Fibroblast of skin of left biceps (primary cell): ENCODE data around the gene SLC36A1.
"Not testable (repeated sequence)": the region's sequence is repeated elsewhere in the genome, so short reads cannot be mapped to it uniquely, and the experiment has no call there.

Source experiments
- DNase-seq, 2 experiments: peaks; one replicate each; pipeline ENCODE4 v3.0.0-alpha.2; 2013; ENCODE audit warnings: low read depth in 2 of 2

Gene SLC36A1

GRCh38 chr5:151483647-151484046, 36.2 kb downstream of the SLC36A1 start:
- no peak for DNase-seq

GRCh38 chr5:151487544-151487943, 40.1 kb downstream of the SLC36A1 start:
- DNase-seq: no peak

GRCh38 chr5:151490627-151491026, 43.2 kb downstream of the SLC36A1 start:
- no peak for DNase-seq

- DNase-seq: no peak
Measured at GRCh38 chr5:151491062-151491461, 43.7 kb downstream of the SLC36A1 start.

DNA sequence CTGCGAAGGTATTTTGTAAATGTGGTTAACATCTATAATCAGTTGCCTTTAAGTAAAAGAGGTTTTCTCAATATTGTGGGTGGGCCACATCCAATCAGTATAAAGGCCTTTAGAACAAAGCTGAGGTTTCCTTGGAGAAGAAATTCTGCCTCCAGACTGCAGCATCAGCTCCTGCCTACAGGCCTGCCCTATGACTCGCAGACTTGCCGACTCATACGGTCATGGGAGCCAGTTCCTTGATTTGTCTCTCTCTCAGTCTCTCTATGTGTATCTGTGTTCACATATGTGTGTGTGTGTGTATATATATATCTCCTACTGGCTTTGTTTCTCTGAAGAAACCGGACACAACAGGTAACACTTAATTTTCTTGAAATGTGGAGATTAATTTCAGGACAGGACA, 45.3 kb downstream of the SLC36A1 start:
- no peak for DNase-seq

DNA sequence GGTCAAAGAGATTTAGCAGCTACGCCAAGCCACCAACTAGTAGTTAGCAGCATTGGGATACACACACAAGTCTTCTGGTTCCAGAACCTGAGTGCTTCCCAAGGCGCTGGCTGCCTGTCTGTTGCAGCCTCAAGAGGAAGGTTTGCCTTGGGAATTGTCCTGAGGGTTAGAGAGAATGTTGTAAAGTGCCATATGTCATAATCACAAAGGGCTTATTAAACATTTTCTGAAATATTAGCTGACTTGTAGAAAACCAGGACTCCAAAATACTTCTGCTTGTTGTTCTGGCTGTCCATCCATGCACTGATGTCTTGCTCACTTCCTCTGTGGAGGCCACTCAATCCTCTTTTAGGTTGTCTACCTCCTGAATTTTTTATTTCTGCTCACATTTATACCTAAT, 46.3 kb downstream of the SLC36A1 start:
- no peak for DNase-seq

DNA sequence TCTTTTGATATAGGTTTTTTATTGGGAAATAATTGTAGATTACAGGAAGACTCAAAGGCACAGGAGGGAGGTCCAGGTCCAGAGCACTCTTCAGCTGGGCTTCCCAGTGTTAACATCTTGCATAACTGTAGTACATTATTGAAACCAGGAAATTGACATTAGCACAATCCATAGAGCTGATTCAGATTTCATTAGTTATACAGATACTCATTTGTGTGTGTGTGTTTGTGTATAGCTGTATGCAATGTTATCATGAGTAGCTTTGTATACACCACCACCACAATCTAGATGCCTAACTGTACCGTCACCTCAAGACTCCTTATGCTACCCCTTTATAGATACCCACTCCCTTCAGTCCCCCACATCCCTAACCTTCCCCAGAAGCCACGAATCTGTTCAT, 47.9 kb downstream of the SLC36A1 start:
- DNase-seq: no peak

DNA sequence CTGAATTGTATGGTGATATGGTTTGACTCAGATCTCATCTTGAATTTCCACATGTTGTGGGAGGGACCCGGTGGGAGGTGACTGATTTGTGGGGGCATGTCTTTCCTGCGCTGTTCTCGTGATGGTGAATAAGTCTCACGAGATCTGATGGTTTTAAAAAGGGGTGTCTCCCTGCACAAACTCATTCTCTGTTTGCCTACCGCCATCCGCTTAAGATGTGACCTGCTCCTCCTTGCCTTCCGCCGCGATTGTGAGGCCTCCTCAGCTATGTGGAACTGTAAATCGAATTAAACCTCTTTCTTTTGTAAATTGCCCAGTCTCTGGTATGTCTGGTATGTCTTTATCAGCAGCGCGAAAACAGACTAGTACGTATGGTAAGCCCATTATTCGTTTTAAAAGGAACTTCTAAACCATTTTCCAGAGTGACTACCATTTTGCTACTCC, 48.7 kb downstream of the SLC36A1 start:
- no peak for DNase-seq

- no peak for DNase-seq
Measured at GRCh38 chr5:151497391-151498002, 50.1 kb downstream of the SLC36A1 start.

- no peak for DNase-seq
Measured at GRCh38 chr5:151498395-151499155, 51.2 kb downstream of the SLC36A1 start.

- no peak for DNase-seq
Measured at GRCh38 chr5:151499501-151500035, 52.2 kb downstream of the SLC36A1 start.

DNA sequence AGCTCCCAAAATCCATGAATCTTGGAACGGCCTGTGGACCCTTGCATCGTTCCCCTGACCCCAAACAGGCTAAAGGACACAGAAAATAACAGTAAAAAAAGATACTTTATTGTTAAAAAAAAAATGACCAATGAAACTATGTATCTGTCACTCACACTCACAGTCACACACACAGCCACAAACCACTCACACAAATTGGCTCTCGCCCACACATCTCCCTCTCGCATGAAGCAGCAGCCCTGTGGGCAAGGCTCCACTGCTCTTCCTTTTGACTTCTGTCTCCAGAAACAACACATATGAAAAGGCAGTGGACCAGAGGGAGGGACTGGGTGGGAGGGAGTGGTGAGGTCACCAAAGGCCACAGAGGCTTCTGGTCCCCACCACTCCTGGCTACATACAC, 56.6 kb downstream of the SLC36A1 start:
- DNase-seq: no peak

GRCh38 chr5:151508308-151508707, 60.9 kb downstream of the SLC36A1 start:
- not testable (repeated sequence) for DNase-seq

- no peak for DNase-seq
Measured at GRCh38 chr5:151509231-151509630, 61.8 kb downstream of the SLC36A1 start.

DNA sequence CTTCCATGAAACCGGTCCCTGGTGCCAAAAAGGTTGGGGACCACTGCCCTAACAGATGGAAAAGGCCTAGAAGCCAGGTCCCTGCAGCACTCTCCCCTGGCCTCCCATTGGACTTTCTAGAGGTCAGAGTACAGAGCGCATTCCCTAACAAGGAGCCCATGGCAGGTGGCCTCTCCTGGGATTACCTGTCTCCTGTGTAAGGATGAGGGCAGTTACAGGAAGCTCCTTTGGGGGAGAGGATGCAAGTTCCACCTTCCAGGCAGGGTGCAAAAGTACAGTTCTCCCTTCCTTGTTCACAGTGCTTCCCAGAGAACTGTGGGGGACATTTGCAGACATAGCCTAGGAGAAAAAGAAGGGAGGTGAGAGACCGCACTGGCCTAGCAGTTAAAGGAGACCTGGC, 62.4 kb downstream of the SLC36A1 start:
- no peak for DNase-seq

DNA sequence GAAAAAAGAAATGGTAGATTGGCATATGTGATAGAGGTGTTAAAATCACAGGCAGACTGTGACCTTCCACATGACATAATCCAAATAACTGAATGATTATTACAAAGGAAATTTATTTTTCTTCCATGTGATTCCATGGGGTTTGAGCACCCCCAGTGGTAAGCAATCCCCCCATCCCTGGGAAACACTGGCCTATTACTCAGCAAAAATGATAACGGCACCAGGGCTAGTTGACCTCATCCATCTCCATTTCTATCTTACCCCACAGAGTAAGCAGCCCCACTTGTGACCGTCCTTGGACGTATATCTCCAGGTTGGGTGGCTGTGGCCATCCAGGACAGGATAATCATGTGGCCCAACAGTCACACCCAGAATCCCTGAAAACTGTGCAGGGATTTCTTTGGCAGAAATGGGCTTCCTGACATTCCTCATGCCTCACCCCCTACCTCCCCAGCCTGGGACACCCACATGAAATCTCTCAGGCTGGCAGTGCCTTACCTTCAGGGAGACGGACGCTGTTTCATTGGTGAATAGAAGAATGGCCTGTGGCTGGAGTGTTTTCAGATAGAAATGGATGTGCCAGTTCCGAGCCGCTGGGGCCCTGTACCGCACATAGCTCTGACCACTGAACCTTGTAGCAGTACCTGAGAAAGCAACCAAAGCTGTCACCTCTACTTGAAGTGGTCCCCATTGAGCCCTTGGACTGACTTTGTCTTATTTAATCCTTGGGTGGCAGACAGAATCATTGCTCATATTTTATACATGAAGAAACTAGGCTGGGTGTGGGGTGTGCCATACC, 69.9 kb downstream of the SLC36A1 start:
- no peak for DNase-seq

- DNase-seq: no peak
Measured at GRCh38 chr5:151520294-151520693, 72.9 kb downstream of the SLC36A1 start.

DNA sequence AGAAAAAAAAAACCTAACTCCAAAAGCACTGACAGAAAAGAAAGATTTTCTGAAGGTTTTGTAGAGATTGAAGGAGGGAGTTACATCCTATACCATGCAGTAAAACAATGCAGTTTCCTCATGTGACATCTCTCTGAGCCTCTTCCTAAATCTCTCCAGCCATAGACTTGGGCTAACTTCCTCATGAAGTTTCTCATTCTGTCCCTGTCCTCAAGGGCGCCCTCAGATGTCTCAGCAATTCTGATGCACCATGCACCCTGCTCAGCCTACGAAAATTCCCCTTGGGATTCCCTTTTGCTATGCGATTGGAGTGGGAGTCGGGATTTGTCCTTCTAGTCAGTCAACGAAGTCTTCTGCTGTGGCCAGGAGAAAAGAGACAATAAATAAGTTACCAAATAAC, 74.8 kb downstream of the SLC36A1 start:
- no peak for DNase-seq

- no peak for DNase-seq
Measured at GRCh38 chr5:151523335-151523734, 75.9 kb downstream of the SLC36A1 start.

DNA sequence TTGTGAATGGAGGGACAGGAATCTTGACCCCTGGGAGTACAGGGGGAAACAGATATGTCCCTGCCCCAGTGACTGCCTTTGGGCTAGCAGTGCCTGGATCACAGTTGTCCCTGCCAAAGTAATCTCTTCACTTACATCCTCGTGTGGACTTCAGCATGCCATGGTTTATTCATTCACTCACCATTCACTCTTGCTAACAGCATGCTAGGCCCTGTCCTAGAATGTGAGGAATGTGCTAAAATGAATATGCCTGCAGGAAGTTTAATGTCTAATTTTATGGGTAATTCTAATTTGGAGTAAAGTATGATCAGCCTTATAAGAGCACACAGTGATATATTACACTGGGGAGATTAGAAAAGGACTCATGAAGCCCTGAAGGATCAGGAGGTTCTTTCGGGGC, 80.8 kb downstream of the SLC36A1 start:
- DNase-seq: no peak

GRCh38 chr5:151528996-151529395, 81.6 kb downstream of the SLC36A1 start:
- no peak for DNase-seq

GRCh38 chr5:151531581-151531980, 84.2 kb downstream of the SLC36A1 start:
- DNase-seq: no peak
